GM18526 (cell line): ENCODE measurements around the gene SERINC4.

ENCODE experiments used
- POLR2A ChIP-seq: IDR thresholded peaks from 3 replicates; pipeline ENCODE4 v1.6.1; 2011; ENCODE audit not compliant: insufficient read length; ENCODE audit errors: extremely low read depth

The SERINC4 gene

GRCh38 chr15:43799945-43800285 lies at the start of gene SERINC4:
Gene SERINC4 (minus strand): TSS chr15:43800220. CDS start chr15:43799986, 234 bp downstream.
- no peak for TF ChIP-seq POLR2A

GRCh38 chr15:43845421-43845820 lies 45.4 kb upstream of the SERINC4 start:
- no peak for TF ChIP-seq POLR2A

- TF ChIP-seq POLR2A: no peak
Measured at GRCh38 chr15:43828061-43828657, 28.1 kb upstream of the SERINC4 start.

- TF ChIP-seq POLR2A: peak; percentile 63
Measured at GRCh38 chr15:43826508-43827341, 26.7 kb upstream of the SERINC4 start, which contains the start of gene WDR76. Gene WDR76 (plus strand): TSS chr15:43827002. CDS start chr15:43827033, 31 bp downstream.

DNA sequence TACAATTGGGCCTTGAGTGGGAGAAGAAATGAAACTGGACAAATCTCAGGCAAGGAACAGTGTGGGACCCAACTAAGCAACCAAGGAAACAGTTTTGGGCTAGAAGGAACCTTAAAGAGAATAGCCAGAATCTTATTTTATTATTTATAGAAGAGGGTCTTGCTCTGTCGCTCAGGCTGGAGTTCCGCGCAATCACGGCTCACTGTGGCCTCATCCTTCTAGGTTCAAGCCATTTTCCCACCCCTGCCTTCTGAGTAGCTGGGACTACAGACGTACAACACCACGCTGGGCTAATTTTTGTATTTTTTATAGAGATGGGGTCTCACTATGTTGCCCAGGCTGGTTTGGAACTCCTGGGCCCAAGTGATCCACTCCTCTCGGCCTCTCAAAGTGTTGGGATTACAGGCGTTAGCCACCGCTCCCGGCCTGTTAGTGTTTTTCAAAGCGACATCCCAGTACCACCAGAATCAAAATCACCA lies 26.0 kb upstream of the SERINC4 start:
- TF ChIP-seq POLR2A: no peak

- peak; percentile 89 for TF ChIP-seq POLR2A
Measured at GRCh38 chr15:43824302-43825246, 24.6 kb upstream of the SERINC4 start, which contains the start of gene MFAP1. Gene MFAP1 (minus strand): TSS chr15:43824690. CDS start chr15:43824569, 121 bp downstream.

- no peak for TF ChIP-seq POLR2A
Measured at GRCh38 chr15:43821505-43821904, 21.5 kb upstream of the SERINC4 start.

DNA sequence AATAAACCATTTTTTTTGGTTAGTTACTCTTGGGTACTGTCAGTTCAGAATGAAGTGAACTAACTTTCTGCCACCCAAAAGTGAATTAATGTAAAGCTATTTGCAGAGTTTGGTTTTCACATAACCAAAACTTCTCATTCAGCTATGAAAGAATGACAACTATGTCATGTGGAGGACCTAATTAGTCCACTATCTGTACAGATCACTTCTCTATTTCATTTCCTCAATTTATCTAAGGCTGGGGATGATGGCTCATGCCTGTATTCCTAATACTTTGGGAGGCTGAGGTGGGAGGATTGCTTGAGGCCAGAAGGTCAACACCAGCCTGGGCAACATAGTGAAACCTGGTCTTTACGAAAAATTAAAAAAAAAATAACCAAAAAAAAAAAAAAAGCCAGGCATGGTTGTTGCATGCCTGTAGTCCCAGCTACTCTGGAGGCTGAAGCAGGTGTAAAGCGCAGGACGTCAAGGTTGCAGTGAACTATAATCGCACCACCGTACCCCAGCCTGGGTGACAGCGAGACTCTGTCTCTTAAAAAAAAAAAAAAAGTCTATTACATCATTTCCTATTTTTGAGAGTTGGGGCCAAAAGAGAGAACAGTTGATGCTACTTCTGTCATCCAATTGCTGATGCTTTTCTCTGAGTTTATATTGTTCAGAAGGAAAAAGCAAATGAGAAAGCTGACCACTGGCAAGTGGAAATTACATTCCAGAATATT lies 9.1 kb upstream of the SERINC4 start:
- TF ChIP-seq POLR2A: no peak

DNA sequence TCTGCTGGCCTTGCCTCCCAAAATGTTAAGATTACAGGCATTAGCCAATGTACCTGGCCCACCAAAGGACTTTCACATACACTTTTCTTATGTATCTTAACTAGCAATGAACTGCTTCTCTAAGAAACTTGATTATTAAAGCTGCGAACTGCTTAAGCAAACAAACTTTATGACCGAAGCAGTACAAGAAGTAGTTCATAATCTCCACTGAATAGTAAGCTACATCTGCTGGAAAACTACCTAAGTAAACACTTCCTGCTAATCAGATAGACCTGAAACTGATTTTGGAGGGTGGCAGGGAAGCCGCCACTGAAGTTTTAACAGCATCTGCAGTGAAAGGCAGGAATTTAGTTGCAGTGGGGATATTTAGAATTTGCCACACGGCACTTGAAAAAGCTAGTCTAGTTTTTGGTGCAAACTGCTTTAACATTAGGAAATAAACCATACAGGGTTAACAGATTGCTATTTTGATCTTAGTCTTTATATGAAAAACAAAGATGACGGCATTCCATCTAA lies 8.5 kb upstream of the SERINC4 start:
- no peak for TF ChIP-seq POLR2A

GRCh38 chr15:43800286-43801141 lies 494 bp upstream of the SERINC4 start, which contains the start of gene HYPK:
Gene HYPK (plus strand): TSS chr15:43800599. CDS start chr15:43800623, 24 bp downstream.
- TF ChIP-seq POLR2A: peak; percentile 68

GRCh38 chr15:43799209-43799944 lies 643 bp downstream of the SERINC4 start:
- TF ChIP-seq POLR2A: peak; percentile 24

DNA sequence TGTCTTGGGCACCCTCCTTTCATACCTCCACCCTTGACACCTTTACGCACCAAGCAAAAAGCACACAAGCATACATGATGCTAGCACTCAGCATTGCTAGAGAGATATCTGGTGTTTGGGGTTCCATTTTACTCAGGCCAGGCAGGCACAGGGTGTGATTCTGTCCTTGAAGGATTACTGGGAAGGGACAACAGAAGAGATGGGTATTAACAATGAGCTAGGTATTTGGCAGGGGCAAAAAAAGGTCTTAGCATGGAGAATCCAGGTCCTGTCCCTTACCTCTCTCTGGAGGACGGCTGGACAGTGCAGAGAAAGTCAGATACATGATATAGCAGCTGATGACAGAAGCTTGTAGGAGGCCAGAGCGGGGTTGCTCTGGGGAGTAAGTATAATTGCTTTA lies 3.5 kb downstream of the SERINC4 start:
- no peak for TF ChIP-seq POLR2A

DNA sequence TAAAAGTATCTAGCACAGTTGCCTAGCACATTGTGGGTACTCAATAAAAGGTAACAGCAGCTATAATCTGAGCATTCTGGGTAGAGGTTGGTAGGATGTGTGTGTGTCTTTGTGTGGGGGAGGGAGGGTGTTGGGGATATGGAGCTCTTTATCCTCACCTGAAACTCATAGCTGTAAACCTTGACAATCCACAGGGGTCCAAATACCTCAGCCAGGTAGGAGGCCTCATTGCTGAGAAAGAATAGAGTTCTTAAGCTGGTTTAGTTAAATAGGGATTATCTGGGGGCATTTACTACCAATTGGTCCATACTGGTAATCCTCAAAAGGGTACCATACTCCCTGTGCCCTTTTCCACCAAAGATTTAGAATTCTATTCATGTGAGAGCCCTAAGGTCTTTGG lies 4.0 kb downstream of the SERINC4 start:
- no peak for TF ChIP-seq POLR2A
